ENCODE measurements around the gene SLC45A2. TPM values are rescaled to one million over a fixed set of nuclear protein-coding genes. Genes with fewer than 3 reads are reported as not detected.
"Not testable (repeated sequence)": the region's sequence is repeated elsewhere in the genome, so short reads cannot be mapped to it uniquely, and the experiment has no call there.

Gene SLC45A2
- total RNA-seq, 4 donors from 2014 or later = not detected

GRCh38 chr5:34012791-34013190 is 28.3 kb upstream of the SLC45A2 start:
- Histone ChIP-seq H3K4me1 (peaks cover 0 to 22% (median 0%) of the 10 kb centered on the region in 4 donors), H3K9me3 (no peaks in the 10 kb centered on the region), H3K36me3 (no peaks in the 10 kb centered on the region), H3K27ac (no peak overlapping the region), H3K27me3 (no peaks in the 10 kb centered on the region), H3K4me3 (no peak overlapping the region)
- no peak for DNase-seq
- no peak for TF ChIP-seq CTCF (IDR thresholded peaks at IDR 0.05)

GRCh38 chr5:34011536-34011935 is 27.0 kb upstream of the SLC45A2 start:
- Histone ChIP-seq H3K4me3 (no peak overlapping the region), H3K36me3 (no peaks in the 10 kb centered on the region), H3K27ac (no peak overlapping the region), H3K27me3 (no peaks in the 10 kb centered on the region), H3K4me1 (peaks cover 0 to 24% (median 2%) of the 10 kb centered on the region in 4 donors), H3K9me3 (no peaks in the 10 kb centered on the region)
- no peak for TF ChIP-seq CTCF (IDR thresholded peaks at IDR 0.05)
- TF ChIP-seq POLR2A (IDR thresholded peaks at IDR 0.05) = no peak
- no peak for DNase-seq

- H3K4me3 ChIP-seq, DNase-seq, H3K9me3 ChIP-seq, H3K36me3 ChIP-seq, H3K27me3 ChIP-seq: not testable (repeated sequence)
- peak overlapping the region in 1 of 4 donors; percentile 22 for H3K27ac ChIP-seq
- H3K4me1 ChIP-seq = peaks cover 0 to 22% (median 3%) of the 10 kb centered on the region in 4 donors
Observed at GRCh38 chr5:34010146-34010545, 25.7 kb upstream of the SLC45A2 start.

GRCh38 chr5:34009610-34010009 is 25.1 kb upstream of the SLC45A2 start:
- no peak for DNase-seq
- Histone ChIP-seq H3K36me3 (peaks cover 0 to 2% (median 0%) of the 10 kb centered on the region in 3 donors), H3K4me3 (no peak overlapping the region), H3K4me1 (peaks cover 0 to 17% (median 3%) of the 10 kb centered on the region in 4 donors), H3K27me3 (no peaks in the 10 kb centered on the region), H3K27ac (no peak overlapping the region), H3K9me3 (no peaks in the 10 kb centered on the region)
- TF ChIP-seq POLR2A (IDR thresholded peaks at IDR 0.05) = no peak
- no peak for TF ChIP-seq CTCF (IDR thresholded peaks at IDR 0.05)

GRCh38 chr5:34008802-34009201 is 24.3 kb upstream of the SLC45A2 start:
- no peak for DNase-seq
- H3K27me3 ChIP-seq = no peaks in the 10 kb centered on the region
- no peaks in the 10 kb centered on the region for H3K9me3 ChIP-seq
- TF ChIP-seq CTCF (IDR thresholded peaks at IDR 0.05) (no peak), POLR2A (IDR thresholded peaks at IDR 0.05) (no peak)
- H3K4me1 ChIP-seq = peaks cover 0 to 17% (median 3%) of the 10 kb centered on the region in 4 donors
- H3K4me3 ChIP-seq = peak overlapping the region; percentile 44 to 79 (median 67)
- peaks cover 0 to 7% (median 0%) of the 10 kb centered on the region in 3 donors for H3K36me3 ChIP-seq
- H3K27ac ChIP-seq = peak overlapping the region; percentile 57 to 95 (median 93)

- Histone ChIP-seq H3K4me1 (peaks cover 0 to 17% (median 3%) of the 10 kb centered on the region in 4 donors), H3K27me3 (no peaks in the 10 kb centered on the region), H3K9me3 (no peaks in the 10 kb centered on the region), H3K4me3 (peak within 1 kb of the TSS; percentile 44 to 79 (median 67)), H3K36me3 (peaks cover 0 to 14% (median 0%) of the 10 kb centered on the region in 3 donors), H3K27ac (peak within 1 kb of the TSS; percentile 57 to 95 (median 93))
- TF ChIP-seq CTCF (IDR thresholded peaks at IDR 0.05) (peak in 4 of 6 experiments; percentile 1 to 21 (median 14)), POLR2A (IDR thresholded peaks at IDR 0.05) (peak; percentile 89 to 93)
- DNase-seq = peak; percentile 88 to 98 (median 94)
Observed at GRCh38 chr5:34007621-34008600, 23.4 kb upstream of the SLC45A2 start, which contains the start of gene AMACR. Gene AMACR, minus strand, starts transcription at chr5:34008050. Its CDS starts 31 bp downstream, at chr5:34008019.

Measured in Peyer's patch (tissue), 4 donors.